RWPE2 (cell line): ENCODE results near the gene SEC63.

ENCODE experiments used
- ATAC-seq: fragments of 200-7000 bp; cut with Tn5 transposase; 3 replicates; pipeline ENCODE4 v1.9.1; 2021; ENCODE audit warnings: low read depth
- DNase-seq: peaks from one replicate; pipeline ENCODE4 v3.0.0-alpha.2; 2020; ENCODE audit warnings: low spot score
- H3K27ac ChIP-seq: fragments of 450-650 bp; 2 replicates; pipeline ENCODE4 v1.5.1; 2017; ENCODE audit warnings: mild to moderate bottlenecking; ENCODE audit not compliant: poor library complexity, severe bottlenecking
- H3K27me3 ChIP-seq: fragments of 250-450 bp; sonication (Bioruptor Pico); 2 replicates; pipeline ENCODE4 v1.5.1; 2021; ENCODE audit warnings: mild to moderate bottlenecking, moderate library complexity; ENCODE audit not compliant: insufficient read depth, poor library complexity, severe bottlenecking
- H3K36me3 ChIP-seq: fragments of 250-450 bp; sonication (Bioruptor Pico); 2 replicates; pipeline ENCODE4 v1.5.1; 2020; ENCODE audit warnings: low read depth, mild to moderate bottlenecking, moderate library complexity
- H3K4me1 ChIP-seq: fragments of 250-450 bp; sonication (Bioruptor Pico); 2 replicates; pipeline ENCODE4 v1.5.1; 2021; ENCODE audit warnings: mild to moderate bottlenecking, moderate library complexity; ENCODE audit not compliant: insufficient read depth, poor library complexity, severe bottlenecking
- H3K4me3 ChIP-seq: fragments of 250-450 bp; sonication (Bioruptor Pico); 2 replicates; pipeline ENCODE4 v1.5.1; 2021; ENCODE audit warnings: mild to moderate bottlenecking, moderate library complexity; ENCODE audit not compliant: severe bottlenecking
- H3K9me3 ChIP-seq: fragments of 250-450 bp; sonication (Bioruptor Pico); 2 replicates; pipeline ENCODE4 v1.5.1; 2021; ENCODE audit warnings: mild to moderate bottlenecking, moderate library complexity; ENCODE audit not compliant: severe bottlenecking
- TF ChIP-seq, protein P1 (sequence below): fragments of 450-650 bp; IDR thresholded peaks from one replicate; pipeline ENCODE4 v1.5.1; 2017; ENCODE audit warnings: mild to moderate bottlenecking, moderate library complexity; ENCODE audit not compliant: poor library complexity, severe bottlenecking

Gene SEC63

DNA sequence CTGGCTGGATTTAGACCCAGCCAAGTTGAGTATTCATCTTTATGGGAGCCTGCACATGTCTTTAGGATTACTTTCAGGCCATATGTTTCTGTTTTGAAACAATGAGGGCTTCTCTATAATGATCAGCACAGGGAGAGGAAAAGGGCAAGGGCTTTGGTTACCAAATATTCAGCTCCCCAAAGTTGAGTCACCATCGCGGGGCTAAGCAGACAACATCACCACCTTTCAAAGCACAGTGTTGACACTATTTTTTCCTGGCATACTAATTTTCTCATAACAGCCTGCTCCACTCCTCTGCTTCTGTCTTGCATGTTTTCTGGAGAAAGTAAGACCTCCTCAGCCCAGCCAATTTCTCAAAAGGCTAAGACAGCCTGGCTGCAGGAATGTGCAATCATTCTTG lies 138.8 kb downstream of the SEC63 start:
- TF ChIP-seq, protein P1, sequence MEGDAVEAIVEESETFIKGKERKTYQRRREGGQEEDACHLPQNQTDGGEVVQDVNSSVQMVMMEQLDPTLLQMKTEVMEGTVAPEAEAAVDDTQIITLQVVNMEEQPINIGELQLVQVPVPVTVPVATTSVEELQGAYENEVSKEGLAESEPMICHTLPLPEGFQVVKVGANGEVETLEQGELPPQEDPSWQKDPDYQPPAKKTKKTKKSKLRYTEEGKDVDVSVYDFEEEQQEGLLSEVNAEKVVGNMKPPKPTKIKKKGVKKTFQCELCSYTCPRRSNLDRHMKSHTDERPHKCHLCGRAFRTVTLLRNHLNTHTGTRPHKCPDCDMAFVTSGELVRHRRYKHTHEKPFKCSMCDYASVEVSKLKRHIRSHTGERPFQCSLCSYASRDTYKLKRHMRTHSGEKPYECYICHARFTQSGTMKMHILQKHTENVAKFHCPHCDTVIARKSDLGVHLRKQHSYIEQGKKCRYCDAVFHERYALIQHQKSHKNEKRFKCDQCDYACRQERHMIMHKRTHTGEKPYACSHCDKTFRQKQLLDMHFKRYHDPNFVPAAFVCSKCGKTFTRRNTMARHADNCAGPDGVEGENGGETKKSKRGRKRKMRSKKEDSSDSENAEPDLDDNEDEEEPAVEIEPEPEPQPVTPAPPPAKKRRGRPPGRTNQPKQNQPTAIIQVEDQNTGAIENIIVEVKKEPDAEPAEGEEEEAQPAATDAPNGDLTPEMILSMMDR: no peak
- Histone ChIP-seq H3K27me3 (no peaks in the 10 kb centered on the region), H3K9me3 (no peaks in the 10 kb centered on the region), H3K36me3 (no peaks in the 10 kb centered on the region), H3K27ac (peak overlapping the region; percentile 7), H3K4me3 (no peak overlapping the region), H3K4me1 (peaks cover 28% of the 10 kb centered on the region)
- no peak for DNase-seq
- ATAC-seq: no peak

DNA sequence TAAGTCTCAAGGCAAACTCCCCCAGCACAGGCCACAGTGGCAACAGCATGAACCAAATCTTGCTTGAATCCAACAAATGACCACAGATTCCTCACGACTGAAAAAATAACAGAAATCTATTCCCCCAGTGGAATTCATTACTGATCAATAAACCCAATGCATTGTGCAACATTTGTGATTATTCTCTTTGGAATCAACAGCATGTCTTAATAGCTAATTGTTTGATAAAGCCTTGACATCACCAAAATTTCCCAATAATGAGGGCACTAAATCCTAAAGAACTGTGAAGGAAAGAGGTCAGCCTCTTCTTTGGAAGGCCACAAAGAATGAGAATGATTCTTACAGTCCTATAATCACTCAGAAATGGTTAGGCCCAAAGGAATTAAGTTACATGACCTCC lies 139.7 kb downstream of the SEC63 start:
- DNase-seq (no peak), ATAC-seq (no peak)
- H3K9me3 ChIP-seq: no peaks in the 10 kb centered on the region
- H3K36me3 ChIP-seq: no peaks in the 10 kb centered on the region
- H3K4me3 ChIP-seq: no peak overlapping the region
- H3K27me3 ChIP-seq: no peaks in the 10 kb centered on the region
- TF ChIP-seq, protein P1: no peak
- peaks cover 37% of the 10 kb centered on the region for H3K4me1 ChIP-seq
- H3K27ac ChIP-seq: no peak overlapping the region

DNA sequence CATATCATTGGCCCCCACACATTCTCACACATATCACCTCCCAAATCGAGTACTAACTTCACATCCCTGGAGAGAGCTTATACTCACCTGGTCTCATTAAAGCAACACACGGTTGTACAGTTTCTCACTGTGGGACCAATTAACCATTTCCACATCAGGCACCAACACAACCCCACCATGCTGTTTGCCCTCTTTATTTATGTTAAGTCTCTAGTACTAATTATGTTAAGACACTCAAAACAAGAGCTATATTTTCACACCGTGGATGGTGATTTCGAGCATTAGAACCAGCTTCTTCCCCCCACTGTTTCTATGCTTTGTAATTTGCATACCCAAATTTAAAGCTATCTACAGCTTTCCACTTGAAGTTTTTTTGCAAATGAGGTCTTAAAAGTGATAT lies 140.2 kb downstream of the SEC63 start:
- Histone ChIP-seq H3K4me1 (peaks cover 37% of the 10 kb centered on the region), H3K27ac (no peak overlapping the region), H3K4me3 (no peak overlapping the region), H3K36me3 (no peaks in the 10 kb centered on the region), H3K9me3 (no peaks in the 10 kb centered on the region), H3K27me3 (no peaks in the 10 kb centered on the region)
- TF ChIP-seq, protein P1: no peak
- ATAC-seq: no peak
- DNase-seq: no peak
